Epithelial cell of esophagus (primary cell): ENCODE data around the gene FUT7.
A peak's percentile ranks its signal among the peaks of the same experiment; 100 is the strongest.

ENCODE experiments used
- DNase-seq: peaks from one replicate; pipeline ENCODE4 v3.0.0; 2010; ENCODE audit warnings: low read depth
- H3K4me3 ChIP-seq: 2 replicates; pipeline ENCODE4 v1.5.1; 2011; ENCODE audit warnings: mild to moderate bottlenecking, low read length, control low read depth
- TF ChIP-seq, protein P1 (sequence below): IDR thresholded peaks from 2 replicates; pipeline ENCODE4 v1.5.1; 2011; ENCODE audit warnings: low read depth, mild to moderate bottlenecking, low read length, control low read depth, inconsistent platforms; ENCODE audit not compliant: insufficient read depth; ENCODE audit errors: missing control alignments

Gene FUT7, protein sequence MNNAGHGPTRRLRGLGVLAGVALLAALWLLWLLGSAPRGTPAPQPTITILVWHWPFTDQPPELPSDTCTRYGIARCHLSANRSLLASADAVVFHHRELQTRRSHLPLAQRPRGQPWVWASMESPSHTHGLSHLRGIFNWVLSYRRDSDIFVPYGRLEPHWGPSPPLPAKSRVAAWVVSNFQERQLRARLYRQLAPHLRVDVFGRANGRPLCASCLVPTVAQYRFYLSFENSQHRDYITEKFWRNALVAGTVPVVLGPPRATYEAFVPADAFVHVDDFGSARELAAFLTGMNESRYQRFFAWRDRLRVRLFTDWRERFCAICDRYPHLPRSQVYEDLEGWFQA

DNA sequence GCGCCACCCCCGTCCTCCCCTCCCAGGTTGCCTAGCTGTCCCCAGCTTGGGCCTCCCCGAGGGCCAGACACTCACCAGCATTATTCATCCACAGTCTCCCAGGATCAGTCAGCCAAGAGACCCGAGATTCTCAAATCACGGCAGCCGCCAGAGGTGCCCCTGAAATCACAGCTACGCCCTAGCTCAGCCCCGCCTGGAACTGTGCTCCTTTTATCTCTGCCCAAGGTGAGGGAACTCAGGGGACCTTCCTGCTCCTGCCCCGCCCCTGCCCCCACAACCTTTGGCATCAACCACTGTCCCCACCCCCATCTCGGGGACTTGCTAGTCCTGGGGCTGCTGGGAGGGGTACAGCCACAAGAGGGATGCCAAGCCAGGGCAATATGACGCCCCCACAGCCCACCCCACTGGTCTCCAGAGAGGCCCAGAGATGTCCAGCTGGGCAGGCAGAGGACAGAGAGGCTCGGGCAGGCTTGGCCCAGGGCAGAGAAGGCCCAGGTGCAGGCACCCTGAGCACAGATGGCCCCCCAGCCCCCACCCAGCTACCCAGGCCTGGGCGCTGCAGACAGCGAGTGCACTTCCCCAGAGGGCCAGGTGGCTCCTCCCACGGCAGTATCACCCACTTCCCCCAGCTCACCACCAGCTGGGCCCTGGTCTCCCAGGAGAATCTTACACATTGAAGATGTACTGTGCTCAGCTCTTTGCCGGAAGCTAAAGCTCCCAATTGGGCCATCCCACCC, at the start of gene FUT7:
Gene FUT7 (minus strand): TSS at position 185 of the 737 bp plus-strand sequence. CDS start 97 bp downstream, at position 88.
- TF ChIP-seq, protein P1, sequence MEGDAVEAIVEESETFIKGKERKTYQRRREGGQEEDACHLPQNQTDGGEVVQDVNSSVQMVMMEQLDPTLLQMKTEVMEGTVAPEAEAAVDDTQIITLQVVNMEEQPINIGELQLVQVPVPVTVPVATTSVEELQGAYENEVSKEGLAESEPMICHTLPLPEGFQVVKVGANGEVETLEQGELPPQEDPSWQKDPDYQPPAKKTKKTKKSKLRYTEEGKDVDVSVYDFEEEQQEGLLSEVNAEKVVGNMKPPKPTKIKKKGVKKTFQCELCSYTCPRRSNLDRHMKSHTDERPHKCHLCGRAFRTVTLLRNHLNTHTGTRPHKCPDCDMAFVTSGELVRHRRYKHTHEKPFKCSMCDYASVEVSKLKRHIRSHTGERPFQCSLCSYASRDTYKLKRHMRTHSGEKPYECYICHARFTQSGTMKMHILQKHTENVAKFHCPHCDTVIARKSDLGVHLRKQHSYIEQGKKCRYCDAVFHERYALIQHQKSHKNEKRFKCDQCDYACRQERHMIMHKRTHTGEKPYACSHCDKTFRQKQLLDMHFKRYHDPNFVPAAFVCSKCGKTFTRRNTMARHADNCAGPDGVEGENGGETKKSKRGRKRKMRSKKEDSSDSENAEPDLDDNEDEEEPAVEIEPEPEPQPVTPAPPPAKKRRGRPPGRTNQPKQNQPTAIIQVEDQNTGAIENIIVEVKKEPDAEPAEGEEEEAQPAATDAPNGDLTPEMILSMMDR: no peak
- H3K4me3 ChIP-seq: no peak within 1 kb of the TSS
- DNase-seq: no peak

DNA sequence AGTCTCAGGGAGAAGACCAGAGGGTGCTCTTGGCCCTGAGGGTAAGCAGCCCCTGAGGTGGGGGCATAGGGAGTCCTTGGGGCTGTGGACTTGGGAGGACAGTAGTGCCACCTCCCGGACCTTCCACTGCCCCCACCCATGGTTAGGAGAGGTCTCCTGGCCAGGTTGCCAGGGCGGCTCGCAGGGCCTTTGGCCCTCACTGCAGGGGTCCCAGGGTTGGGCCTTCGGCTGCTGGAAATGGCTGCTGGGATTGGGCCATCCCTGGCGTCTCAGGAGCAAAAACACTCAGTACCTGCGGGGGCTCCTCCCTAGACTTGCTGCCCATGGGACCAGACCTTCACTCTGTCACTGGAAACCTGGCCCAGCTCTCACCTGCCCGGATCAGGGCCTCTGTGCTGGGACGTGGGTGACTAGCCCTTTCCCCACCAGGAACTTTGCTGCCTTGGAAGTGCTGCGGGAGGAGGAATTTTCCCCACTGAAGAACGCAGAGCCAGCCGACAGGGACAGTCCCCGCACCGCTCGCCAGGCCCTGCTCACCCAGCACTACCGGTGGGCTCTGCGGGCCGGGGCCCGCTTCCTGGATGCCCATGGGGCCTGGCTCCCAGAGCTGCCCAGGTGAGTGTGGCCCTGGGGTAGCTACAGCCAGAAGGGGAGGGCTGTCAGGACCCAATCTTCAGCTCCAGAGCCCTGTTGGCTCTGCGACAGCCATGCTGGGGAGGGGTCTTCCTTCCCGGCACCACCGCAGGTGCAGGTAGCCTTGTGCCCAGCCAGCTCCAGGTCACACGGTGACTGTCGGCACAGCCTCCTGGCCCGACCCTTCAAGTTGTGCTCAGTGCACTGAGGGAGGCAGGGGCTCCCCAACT, 48.6 kb upstream of the FUT7 start:
- TF ChIP-seq, protein P1: no peak
- no peak overlapping the region for H3K4me3 ChIP-seq
- no peak for DNase-seq

DNA sequence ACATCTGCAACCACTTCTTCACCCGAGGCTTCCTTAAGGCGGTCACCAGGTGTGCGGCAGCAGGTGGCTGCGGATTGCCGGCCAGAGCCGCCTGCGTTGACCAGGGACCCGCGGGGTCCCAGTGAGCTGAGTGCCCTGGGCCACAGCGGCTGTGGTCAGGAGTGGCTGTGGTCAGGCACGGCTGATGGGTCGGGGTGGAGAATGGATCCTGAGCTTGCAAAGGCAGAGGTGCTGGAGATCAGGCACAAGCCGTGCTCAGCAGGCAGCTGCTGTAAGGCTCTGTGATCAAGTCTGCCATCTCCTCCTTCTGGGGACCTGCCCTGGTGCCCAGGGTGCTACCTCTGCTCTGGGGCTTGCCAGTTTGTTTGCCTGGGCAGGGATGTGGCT, 47.5 kb upstream of the FUT7 start:
- TF ChIP-seq, protein P1: no peak
- no peak overlapping the region for H3K4me3 ChIP-seq
- DNase-seq: no peak

DNA sequence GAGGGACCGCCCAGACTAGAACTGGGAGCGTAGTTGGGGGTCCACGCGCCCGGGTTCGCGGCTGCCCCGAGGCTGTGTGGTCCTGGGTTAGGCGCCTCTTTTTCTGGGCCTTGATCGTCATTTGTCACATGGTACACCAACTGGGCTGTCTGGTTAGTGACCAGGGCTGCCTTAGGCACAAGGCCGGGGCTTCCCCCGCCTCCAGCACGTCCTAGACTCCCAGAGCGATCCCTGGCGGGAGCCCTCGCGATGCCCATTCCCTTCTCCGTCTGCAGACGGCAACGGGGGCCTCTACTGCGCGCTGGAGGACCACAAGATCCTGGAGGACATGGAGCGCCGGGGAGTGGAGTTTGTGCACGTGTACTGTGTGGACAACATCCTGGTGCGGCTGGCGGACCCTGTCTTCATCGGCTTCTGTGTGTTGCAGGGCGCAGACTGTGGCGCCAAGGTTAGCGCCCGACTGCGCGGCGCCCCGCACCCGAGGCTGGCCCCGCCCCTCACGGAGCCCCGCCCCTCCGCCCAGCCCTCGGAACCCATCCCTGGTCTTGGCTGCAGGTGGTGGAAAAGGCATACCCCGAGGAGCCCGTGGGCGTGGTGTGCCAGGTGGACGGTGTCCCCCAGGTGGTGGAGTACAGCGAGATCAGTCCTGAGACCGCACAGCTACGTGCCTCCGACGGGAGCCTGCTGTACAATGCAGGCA, 47.0 kb upstream of the FUT7 start:
- DNase-seq: no peak
- TF ChIP-seq, protein P1: no peak
- H3K4me3 ChIP-seq: no peak overlapping the region

DNA sequence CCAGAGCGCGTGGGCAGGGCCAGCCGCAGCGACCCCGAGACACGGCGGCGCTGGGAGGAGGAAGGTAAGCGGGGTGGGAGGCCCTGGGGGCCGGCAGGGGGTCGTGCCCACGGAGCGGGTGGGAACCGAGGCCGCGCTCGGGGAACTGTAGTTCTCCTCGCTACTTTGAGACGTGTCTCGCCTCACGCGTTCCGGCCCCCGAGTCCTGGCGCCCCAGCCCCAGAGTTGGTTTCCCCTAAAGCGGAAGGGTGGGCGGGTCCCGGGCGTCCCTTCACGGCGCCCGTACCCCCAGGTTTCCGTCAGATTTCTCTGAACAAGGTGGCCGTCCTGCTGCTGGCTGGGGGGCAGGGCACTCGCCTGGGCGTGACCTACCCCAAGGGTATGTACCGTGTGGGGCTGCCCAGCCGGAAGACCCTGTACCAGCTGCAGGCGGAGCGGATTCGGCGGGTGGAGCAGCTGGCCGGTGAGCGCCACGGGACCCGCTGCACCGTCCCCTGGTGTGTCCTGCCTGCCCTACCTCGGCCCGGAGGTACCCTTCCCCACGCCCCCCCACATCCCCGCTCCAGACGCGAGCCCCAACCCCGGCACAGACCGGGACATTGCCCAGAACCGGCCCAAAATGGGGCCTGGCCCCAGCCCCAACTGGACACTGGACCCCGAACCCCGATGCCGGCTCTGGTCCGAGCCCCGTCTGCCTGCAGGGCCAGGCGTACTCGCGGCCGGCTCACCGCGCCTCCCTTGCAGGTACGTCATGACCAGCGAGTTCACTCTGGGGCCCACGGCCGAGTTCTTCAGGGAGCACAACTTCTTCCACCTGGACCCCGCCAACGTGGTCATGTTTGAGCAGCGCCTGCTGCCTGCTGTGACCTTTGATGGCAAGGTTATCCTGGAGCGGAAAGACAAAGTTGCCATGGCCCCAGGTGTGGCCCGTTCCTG, 46.1 kb upstream of the FUT7 start:
- DNase-seq: no peak
- TF ChIP-seq, protein P1: no peak
- peak overlapping the region; percentile 40 for H3K4me3 ChIP-seq
